Measurements from ENCODE around the gene INS. TPM values are rescaled to one million over a fixed set of nuclear protein-coding genes. Genes with fewer than 3 reads are reported as not detected.

INS gene
- total and polyA plus RNA-seq, 10 of the 15 experiments (the other 5 are each of a cell fraction or from before 2014, with no cell fraction given) = not detected

GRCh38 chr11:2191883-2192282 lies 30.9 kb upstream of the INS start:
- WGBS (ENCODE audit: insufficient coverage, insufficient replicate concordance, low lambda C conversion rate, missing lambda C conversion rate) = 5% methylated on average over 7 of the region's 7 CpGs
- FAIRE-seq = no peak
- Histone ChIP-seq H3K79me2 (ENCODE audit: control insufficient read depth, insufficient read depth, low read length) (no peaks in the 10 kb centered on the region), H3K27me3 (replicated peaks in 1 of 2; ENCODE audit: control insufficient read depth in 2 of 2, insufficient read depth in 2 of 2, low read length in 1 of 2) (no peaks in the 10 kb centered on the region), H4K20me1 (ENCODE audit: control insufficient read depth, insufficient read depth) (no peaks in the 10 kb centered on the region), H3K4me2 (ENCODE audit: control insufficient read depth, insufficient read depth) (no peak overlapping the region), H3K4me3 (no peak overlapping the region), H3K9me3 (replicated peaks; ENCODE audit: control insufficient read depth, insufficient read depth, low read length) (no peaks in the 10 kb centered on the region), H3K36me3 (ENCODE audit: control insufficient read depth in 2 of 2, insufficient read depth in 2 of 2, low read length in 1 of 2) (no peaks in the 10 kb centered on the region), H3K9ac (ENCODE audit: control insufficient read depth, insufficient read depth, low read length) (no peak overlapping the region), H3K27ac (ENCODE audit: control insufficient read depth, insufficient read depth) (no peak overlapping the region), H3K4me1 (ENCODE audit: control insufficient read depth, insufficient read depth, low read length) (no peaks in the 10 kb centered on the region), H2AFZ (ENCODE audit: control insufficient read depth, low read depth, low read length) (no peak overlapping the region)
- no peak for ATAC-seq
- RAD21 ChIA-PET (ENCODE audit: unreplicated experiment) = no interaction called here
- intact Hi-C loops (cut with micrococcal nuclease; ENCODE audit: unreplicated experiment) = loop anchor here (10.0 kb wide), 1 partner anchor 343 kb away; no protein-coding TSS in a partner anchor
- POLR2A ChIA-PET = no interaction called here
- CTCF ChIA-PET = no interaction called here
- SMC1A ChIA-PET (ENCODE audit: uncharacterized antibody, unreplicated experiment) = no interaction called here
- in situ Hi-C loops (cut with MboI) = no loop called here
- no TSS peak for BruUV-seq (replicated peaks)
- no peak for TF ChIP-seq SP1 (IDR thresholded peaks at IDR 0.05; ENCODE audit: low read depth, low read length)
- TF ChIP-seq SUPT20H (IDR thresholded peaks at IDR 0.05; ENCODE audit: borderline replicate concordance, control insufficient read depth, low read depth, low read length) = no peak
- no peak for TF ChIP-seq CHD1 (IDR thresholded peaks at IDR 0.05; ENCODE audit: low read depth, low read length)
- no peak for TF ChIP-seq ZZZ3 (IDR thresholded peaks at IDR 0.05; ENCODE audit: control insufficient read depth, insufficient read length, low read depth)
- no peak for TF ChIP-seq MLLT1 (IDR thresholded peaks at IDR 0.05)
- no peak for TF ChIP-seq RFX5 (IDR thresholded peaks at IDR 0.05; ENCODE audit: low read depth, low read length)
- TF ChIP-seq MYC (IDR thresholded peaks at IDR 0.05; ENCODE audit: insufficient read depth, insufficient read length, insufficient replicate concordance, low read length, severe bottlenecking) = no peak
- TF ChIP-seq PAX8 (IDR thresholded peaks at IDR 0.05) = no peak
- no peak for TF ChIP-seq ELK1 (IDR thresholded peaks at IDR 0.05; ENCODE audit: low read depth, low read length)
- TF ChIP-seq HDGF (IDR thresholded peaks at IDR 0.05) = no peak
- TF ChIP-seq NR2F1 (conservative IDR thresholded peaks at IDR 0.05) = no peak
- no peak for DNase-seq (ENCODE audit: low read depth, low spot score)
